ENCODE data around the gene TLR6.

TLR6 gene

GRCh38 chr4:38856524-38857337, at the start of gene TLR6:
TLR6 (minus strand) TSS chr4:38856817; CDS start chr4:38829473, 27,344 bp downstream.
- peak; percentile 48 for DNase-seq (ENCODE audit: low read depth)
- peak; percentile 80 for TF ChIP-seq CTCF (conservative IDR thresholded peaks at IDR 0.05; ENCODE audit: low read length)
- H3K4me3 ChIP-seq (ENCODE audit: low read length): peak within 1 kb of the TSS; percentile 20

GRCh38 chr4:38905652-38906385, 49.2 kb upstream of the TLR6 start:
- no peak overlapping the region for H3K4me3 ChIP-seq (ENCODE audit: low read length)
- TF ChIP-seq CTCF (conservative IDR thresholded peaks at IDR 0.05; ENCODE audit: low read length): no peak
- DNase-seq (ENCODE audit: low read depth): no peak

- TF ChIP-seq CTCF (conservative IDR thresholded peaks at IDR 0.05; ENCODE audit: low read length): no peak
- DNase-seq (ENCODE audit: low read depth): no peak
- no peak overlapping the region for H3K4me3 ChIP-seq (ENCODE audit: low read length)
These were observed 48.1 kb upstream of the TLR6 start for GRCh38 chr4:38904682-38905081.

GRCh38 chr4:38904090-38904666, 47.6 kb upstream of the TLR6 start:
- no peak for DNase-seq (ENCODE audit: low read depth)
- TF ChIP-seq CTCF (conservative IDR thresholded peaks at IDR 0.05; ENCODE audit: low read length): no peak
- H3K4me3 ChIP-seq (ENCODE audit: low read length): no peak overlapping the region

- peak; percentile 27; the same call in 1 of the 2 replicates for TF ChIP-seq CTCF (conservative IDR thresholded peaks at IDR 0.05; ENCODE audit: low read length)
- H3K4me3 ChIP-seq (ENCODE audit: low read length): no peak overlapping the region
- DNase-seq (ENCODE audit: low read depth): peak; percentile 12
These were observed 46.1 kb upstream of the TLR6 start for GRCh38 chr4:38902695-38903094.

- no peak for TF ChIP-seq CTCF (conservative IDR thresholded peaks at IDR 0.05; ENCODE audit: low read length)
- no peak overlapping the region for H3K4me3 ChIP-seq (ENCODE audit: low read length)
- DNase-seq (ENCODE audit: low read depth): no peak
These were observed 45.6 kb upstream of the TLR6 start for GRCh38 chr4:38902221-38902620.
